ENCODE results near the gene SACS.

The SACS gene

DNA sequence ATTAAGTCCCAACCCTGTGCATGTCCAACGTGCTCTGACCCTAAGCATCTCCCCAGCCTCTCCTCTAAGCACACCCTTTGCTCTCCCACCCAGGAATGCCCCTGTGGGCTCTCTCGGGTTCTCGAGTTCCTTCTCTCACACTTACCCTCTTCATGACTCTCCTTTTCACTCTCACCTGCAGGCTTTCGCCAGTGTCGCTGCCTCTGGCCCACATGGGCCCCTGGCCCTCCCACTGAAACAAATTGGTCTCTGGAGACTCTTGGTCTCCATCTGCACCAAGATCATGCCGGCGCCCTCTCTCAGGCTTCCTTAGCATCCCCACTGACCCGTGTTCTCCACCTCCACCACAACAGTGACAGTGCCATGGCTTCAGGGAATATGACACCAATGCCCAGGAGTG, 19.6 kb upstream of the SACS start:
- DNase-seq (ENCODE audit: low spot score) = no peak
- TF ChIP-seq, protein P1, sequence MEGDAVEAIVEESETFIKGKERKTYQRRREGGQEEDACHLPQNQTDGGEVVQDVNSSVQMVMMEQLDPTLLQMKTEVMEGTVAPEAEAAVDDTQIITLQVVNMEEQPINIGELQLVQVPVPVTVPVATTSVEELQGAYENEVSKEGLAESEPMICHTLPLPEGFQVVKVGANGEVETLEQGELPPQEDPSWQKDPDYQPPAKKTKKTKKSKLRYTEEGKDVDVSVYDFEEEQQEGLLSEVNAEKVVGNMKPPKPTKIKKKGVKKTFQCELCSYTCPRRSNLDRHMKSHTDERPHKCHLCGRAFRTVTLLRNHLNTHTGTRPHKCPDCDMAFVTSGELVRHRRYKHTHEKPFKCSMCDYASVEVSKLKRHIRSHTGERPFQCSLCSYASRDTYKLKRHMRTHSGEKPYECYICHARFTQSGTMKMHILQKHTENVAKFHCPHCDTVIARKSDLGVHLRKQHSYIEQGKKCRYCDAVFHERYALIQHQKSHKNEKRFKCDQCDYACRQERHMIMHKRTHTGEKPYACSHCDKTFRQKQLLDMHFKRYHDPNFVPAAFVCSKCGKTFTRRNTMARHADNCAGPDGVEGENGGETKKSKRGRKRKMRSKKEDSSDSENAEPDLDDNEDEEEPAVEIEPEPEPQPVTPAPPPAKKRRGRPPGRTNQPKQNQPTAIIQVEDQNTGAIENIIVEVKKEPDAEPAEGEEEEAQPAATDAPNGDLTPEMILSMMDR (IDR thresholded peaks at IDR 0.05; ENCODE audit: extremely low read depth, missing control alignments) = no peak

DNA sequence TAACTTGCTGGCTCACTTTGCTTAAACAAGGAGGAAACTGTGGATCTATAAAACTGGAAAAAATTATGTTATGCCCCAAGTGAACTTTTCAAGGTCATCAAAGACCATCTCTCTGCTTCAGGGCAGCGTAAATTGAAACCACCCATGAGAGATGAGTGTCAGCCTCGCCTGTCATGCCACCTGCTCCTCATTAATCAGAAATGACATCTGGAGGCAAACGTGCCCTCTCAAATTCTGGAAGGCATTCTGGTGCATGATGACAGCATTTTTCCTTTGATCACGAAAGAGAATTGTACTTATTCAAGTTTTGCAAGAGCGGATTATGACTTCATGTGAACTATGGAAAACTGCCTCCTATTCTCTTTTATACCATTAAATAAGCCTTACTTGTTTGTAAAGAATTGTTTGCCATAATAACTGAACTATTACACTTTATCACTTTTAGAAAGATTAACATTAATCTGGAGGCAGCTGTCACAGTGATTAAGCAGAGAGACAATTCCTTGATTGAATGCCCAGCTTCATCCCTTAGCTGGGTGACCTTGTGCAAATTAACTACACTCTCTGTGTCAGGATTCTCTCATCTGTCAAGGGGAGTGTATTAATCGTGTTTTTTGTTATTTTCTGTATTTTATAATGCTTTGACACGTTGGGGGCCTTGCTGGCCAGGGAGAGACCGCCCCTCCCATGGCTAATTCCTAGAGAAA, 17.0 kb upstream of the SACS start:
- DNase-seq (ENCODE audit: low spot score) = no peak
- TF ChIP-seq, protein P1 (IDR thresholded peaks at IDR 0.05; ENCODE audit: extremely low read depth, missing control alignments) = no peak

DNA sequence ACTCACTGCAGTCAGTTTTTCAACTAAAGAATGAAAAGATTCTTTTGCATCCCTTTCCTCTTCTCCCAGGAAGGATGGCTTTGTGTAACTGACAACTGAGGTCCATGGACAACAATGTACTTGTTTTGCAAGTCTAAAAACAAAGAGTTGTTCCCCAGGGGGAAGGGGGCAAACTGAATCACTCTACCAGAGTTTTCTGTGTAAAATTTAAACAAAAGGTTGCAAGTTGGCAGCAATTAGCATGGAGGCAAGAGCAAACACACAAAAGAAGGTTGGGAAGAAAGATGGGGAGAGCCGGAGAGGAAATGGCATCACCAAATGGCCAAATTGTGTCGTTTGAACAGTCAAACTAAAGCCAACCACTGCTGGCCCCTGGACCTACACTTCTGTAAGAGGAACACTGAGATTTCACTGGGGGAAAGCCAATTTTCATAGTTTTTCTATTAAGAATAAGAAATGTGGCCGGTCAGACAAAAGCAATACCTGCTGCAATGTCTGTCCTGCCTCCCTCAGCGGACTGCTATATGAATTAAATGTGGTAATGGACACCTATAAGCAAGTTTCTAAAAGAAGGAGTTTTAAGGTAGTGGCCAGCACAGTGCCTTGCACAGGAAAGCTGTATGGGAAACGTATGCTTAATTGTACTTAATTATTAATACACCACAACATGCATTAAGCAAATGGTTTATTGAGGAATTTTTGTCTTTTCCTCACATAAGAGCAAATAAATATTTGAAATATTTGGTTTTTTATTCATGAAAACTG, 16.1 kb upstream of the SACS start:
- no peak for DNase-seq (ENCODE audit: low spot score)
- TF ChIP-seq, protein P1 (IDR thresholded peaks at IDR 0.05; ENCODE audit: extremely low read depth, missing control alignments) = no peak

DNA sequence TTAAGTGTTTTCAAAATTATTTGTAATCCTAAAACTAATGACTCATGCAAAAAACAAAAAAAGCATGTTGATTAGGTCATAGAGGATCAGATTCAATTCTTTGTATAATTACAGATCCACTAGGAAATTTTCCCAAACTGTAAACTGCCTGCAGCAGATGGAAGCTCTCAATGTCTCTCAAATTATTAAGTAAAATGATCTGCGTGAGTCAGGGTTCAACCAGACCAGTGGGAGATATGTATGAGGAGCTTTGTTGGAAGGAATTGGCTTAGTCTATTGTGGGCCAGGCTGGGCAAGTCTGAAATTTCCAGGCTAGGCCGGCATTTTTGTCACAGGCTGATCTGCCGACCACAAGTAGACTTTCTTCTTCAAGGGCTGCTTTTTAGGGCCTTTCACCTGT, 14.4 kb upstream of the SACS start:
- no peak for DNase-seq (ENCODE audit: low spot score)
- TF ChIP-seq, protein P1 (IDR thresholded peaks at IDR 0.05; ENCODE audit: extremely low read depth, missing control alignments) = no peak

DNA sequence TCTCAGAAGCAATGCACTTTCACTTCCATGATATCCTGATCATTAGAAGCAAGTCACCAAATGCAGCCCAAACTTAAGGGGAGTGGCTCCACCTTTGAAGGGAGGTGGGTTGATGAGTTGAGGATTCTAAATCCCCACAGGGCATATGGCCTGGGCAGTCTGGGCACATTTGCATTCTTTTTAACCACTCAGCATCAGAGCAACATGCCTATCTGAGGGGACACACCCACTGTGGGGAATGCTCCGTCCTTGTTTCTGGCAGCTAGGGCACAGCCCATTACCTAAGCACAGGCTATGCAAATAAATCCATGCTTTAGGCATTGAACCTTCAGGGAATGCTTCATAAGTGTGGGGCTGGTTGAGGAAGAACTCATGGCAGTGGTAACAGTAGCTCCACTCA, 12.3 kb upstream of the SACS start:
- TF ChIP-seq, protein P1 (IDR thresholded peaks at IDR 0.05; ENCODE audit: extremely low read depth, missing control alignments) = no peak
- no peak for DNase-seq (ENCODE audit: low spot score)

DNA sequence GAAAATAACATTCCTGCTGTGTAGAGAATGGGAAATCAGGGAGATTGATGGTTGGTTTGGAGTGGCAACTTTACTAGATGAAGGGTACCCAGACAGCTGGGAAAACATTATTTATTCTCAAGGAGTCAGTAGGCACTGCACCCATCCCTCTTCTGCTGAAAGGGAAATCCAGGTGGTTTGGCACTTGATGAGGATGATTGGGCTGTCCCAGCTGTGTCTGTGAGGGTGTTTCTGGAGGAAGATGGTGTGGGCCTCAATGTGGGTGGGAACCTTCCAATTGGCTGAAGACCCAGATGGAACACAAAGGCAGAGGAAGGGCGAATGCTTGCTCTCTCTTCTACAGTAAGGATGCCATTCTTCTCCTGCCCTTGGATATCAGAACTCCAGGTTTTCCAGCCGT, 10.4 kb upstream of the SACS start:
- DNase-seq (ENCODE audit: low spot score) = no peak
- TF ChIP-seq, protein P1 (IDR thresholded peaks at IDR 0.05; ENCODE audit: extremely low read depth, missing control alignments) = no peak

DNA sequence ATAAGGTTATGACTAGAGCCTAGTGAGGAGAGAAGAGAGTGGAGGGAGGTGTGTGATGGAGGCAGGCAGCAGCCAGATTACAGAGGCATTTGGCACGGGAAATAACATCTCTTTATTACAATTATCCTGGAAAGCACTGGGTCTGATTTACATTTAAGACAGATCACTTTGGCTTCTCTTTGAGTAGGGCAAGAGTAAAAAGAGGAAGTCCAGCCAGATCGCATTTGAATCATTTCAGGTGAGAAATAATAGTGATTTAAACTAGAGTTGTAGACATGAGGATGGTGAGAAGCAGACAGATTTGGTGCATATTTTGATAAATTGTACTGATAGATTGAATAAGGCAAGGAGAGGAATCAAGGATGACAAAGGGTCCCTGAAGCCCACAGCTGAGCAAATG, 9.6 kb upstream of the SACS start:
- TF ChIP-seq, protein P1 (IDR thresholded peaks at IDR 0.05; ENCODE audit: extremely low read depth, missing control alignments) = no peak

More for the DNA sequence above, 9.6 kb upstream of the SACS start:
- DNase-seq (ENCODE audit: low spot score) = no peak

Measured in GM20000 (cell line).